CD8-positive, alpha-beta memory T cell (primary cell): ENCODE measurements around the gene C1QTNF6. TPM values are rescaled to one million over a fixed set of nuclear protein-coding genes. Genes with fewer than 3 reads are reported as not detected.
"Not testable (repeated sequence)": the region's sequence is repeated elsewhere in the genome, so short reads cannot be mapped to it uniquely, and the experiment has no call there.

Experiments
- CTCF ChIA-PET: fragments of 350-600 bp; sonication (Branson Sonifier 250); formaldehyde crosslinking; loops from one replicate; lab custom pipeline; 2021; ENCODE audit warnings: antibody characterized with exemption; lab: Charles Lee
- POLR2A ChIA-PET: fragments of 350-600 bp; sonication (Branson Sonifier 250); formaldehyde crosslinking; loops from one replicate; lab custom pipeline; 2021; ENCODE audit warnings: antibody characterized with exemption; lab: Charles Lee
- DNase-seq, 5 donors: peaks; one replicate each; pipeline versions ENCODE4 v3.0.0 to v3.0.0-alpha.2; 2020 to 2022; ENCODE audit warnings: mixed read lengths in 1 of 5
- H3K27ac ChIP-seq: one replicate; pipeline ENCODE4 v1.7.0; 2013; ENCODE audit warnings: low read depth, mild to moderate bottlenecking, low read length, moderate library complexity
- H3K27me3 ChIP-seq: 2 replicates; pipeline ENCODE4 v1.7.0; 2013; ENCODE audit warnings: low read length, mild to moderate bottlenecking; ENCODE audit not compliant: insufficient read depth, poor library complexity, severe bottlenecking
- H3K36me3 ChIP-seq: 2 replicates; pipeline ENCODE4 v1.7.0; 2013; ENCODE audit warnings: mild to moderate bottlenecking, low read length, moderate library complexity; ENCODE audit not compliant: insufficient read depth
- H3K4me1 ChIP-seq: 2 replicates; pipeline ENCODE4 v1.7.0; 2013; ENCODE audit warnings: mild to moderate bottlenecking, low read length, moderate library complexity; ENCODE audit not compliant: insufficient read depth
- H3K4me3 ChIP-seq: 2 replicates; pipeline ENCODE4 v1.7.0; 2013; ENCODE audit warnings: mild to moderate bottlenecking, low read length
- H3K9me3 ChIP-seq: 2 replicates; pipeline ENCODE4 v1.7.0; 2013; ENCODE audit warnings: mild to moderate bottlenecking, low read length
- H3K27ac Mint-ChIP-seq, 8 donors: one replicate each; pipeline ENCODE4 v1.8.0; 2020 to 2021; ENCODE audit warnings: mixed read lengths in 8 of 8, mild to moderate bottlenecking in 6 of 8, inconsistent platforms in 3 of 8, moderate library complexity in 3 of 8
- H3K27me3 Mint-ChIP-seq, 2 donors: one replicate each; pipeline ENCODE4 v1.8.0; 2020 to 2021; ENCODE audit warnings: mixed read lengths in 2 of 2, mild to moderate bottlenecking in 1 of 2, moderate library complexity in 1 of 2
- H3K36me3 Mint-ChIP-seq, 3 donors: one replicate each; pipeline ENCODE4 v1.8.0; 2020 to 2021; ENCODE audit warnings: mixed read lengths in 3 of 3, inconsistent platforms in 1 of 3, mild to moderate bottlenecking in 1 of 3
- H3K4me1 Mint-ChIP-seq, 3 donors: one replicate each; pipeline ENCODE4 v1.8.0; 2020 to 2021; ENCODE audit warnings: mixed read lengths in 3 of 3, inconsistent platforms in 1 of 3, mild to moderate bottlenecking in 1 of 3
- H3K4me3 Mint-ChIP-seq, 7 donors: one replicate each; pipeline ENCODE4 v1.8.0; 2020 to 2021; ENCODE audit warnings: mixed read lengths in 7 of 7, mild to moderate bottlenecking in 6 of 7, moderate library complexity in 4 of 7, inconsistent platforms in 2 of 7
- H3K9me3 Mint-ChIP-seq, 5 donors: one replicate each; pipeline ENCODE4 v1.8.0; 2020 to 2022; ENCODE audit warnings: mixed read lengths in 5 of 5, mild to moderate bottlenecking in 3 of 5, moderate library complexity in 2 of 5, inconsistent platforms in 1 of 5
- polyA plus RNA-seq: library from polyadenylated mRNA; unstranded; fragments of 300-500 nt; fragmentation: Illumina TruSeq; gene quantifications from one replicate; pipeline ENCODE4 v1.2.3, GENCODE V29; 2021
- total RNA-seq, 2 experiments: library from RNA; stranded (reverse); gene quantifications; one replicate each; pipeline ENCODE4 v1.2.3, GENCODE V29; 2021

The C1QTNF6 gene
- total RNA-seq (1 to 10 TPM; 3.6 to 4.3 TPM), polyA plus RNA-seq (1.8 TPM)

DNA sequence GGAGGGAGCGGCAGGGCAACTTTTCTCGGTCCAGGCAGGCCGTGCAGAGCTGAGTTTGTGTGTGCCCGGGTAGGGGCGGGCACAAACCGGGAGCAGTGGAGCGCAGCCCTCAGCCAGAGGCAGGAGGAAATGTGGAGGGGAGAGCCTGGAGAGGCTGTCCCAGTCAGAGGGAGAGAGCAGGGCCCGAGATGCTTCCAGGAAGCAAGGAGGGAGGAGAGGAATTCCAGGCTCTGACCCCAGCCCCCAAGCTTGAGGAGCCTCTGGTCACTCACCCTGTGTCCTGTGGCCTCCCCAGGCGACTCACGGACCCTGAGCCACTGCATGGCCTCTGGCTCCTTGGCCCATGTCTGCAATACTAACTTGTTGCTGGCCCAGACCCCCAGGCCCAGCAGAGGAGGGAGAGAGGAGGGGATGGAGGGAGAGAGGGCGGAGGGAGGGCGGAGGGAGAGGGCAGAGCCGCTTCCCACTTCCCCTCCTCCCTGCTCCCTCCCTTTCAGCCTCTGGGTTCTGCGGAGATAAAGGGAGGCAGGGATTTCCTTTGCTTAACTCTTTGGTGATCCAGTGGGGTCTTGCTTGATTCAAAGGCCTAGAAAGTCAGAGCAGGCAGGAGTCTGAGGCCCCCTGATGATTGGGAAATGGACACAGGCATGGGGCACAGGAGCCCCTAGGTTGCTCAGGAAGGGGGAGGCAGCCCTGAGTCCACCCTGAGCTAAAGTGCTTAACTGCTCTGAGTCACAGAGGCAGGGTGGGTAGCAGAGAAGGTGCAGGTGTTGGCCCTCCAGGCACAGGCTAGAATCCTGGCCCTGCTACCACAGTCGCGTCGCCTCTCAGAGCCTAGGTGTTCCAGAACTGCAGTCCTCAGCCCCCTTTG lies at the start of gene C1QTNF6:
Gene C1QTNF6 (minus strand): TSS at position 357 of the 871 bp plus-strand sequence. CDS start 34 bp downstream, at position 323.
- Histone ChIP-seq H3K36me3 (no peaks in the 10 kb centered on the region), H3K27me3 (no peaks in the 10 kb centered on the region), H3K4me1 (peaks cover 59% of the 10 kb centered on the region), H3K27ac (no peak within 1 kb of the TSS), H3K9me3 (no peaks in the 10 kb centered on the region), H3K4me3 (no peak within 1 kb of the TSS)
- no peaks in the 10 kb centered on the region for H3K9me3 Mint-ChIP-seq
- DNase-seq = peak in 1 of 5 donors; percentile 43
- ChIA-PET POLR2A (interaction anchor here (1.6 kb wide), 1 partner anchor 39 kb away, joined by 6 read pairs; the partner anchor contains the start of gene IL2RB), CTCF (interaction anchor here (1.8 to 3.3 kb wide), 3 partner anchors 9 to 21 kb away, joined by 9 to 26 read pairs (median 16); no protein-coding TSS in a partner anchor)
- H3K4me1 Mint-ChIP-seq = peaks cover 64 to 78% (median 72%) of the 10 kb centered on the region in 3 donors
- peak within 1 kb of the TSS; percentile 25 to 81 (median 48) for H3K4me3 Mint-ChIP-seq
- H3K27ac Mint-ChIP-seq = peak within 1 kb of the TSS; percentile 56 to 98 (median 84)
- H3K36me3 Mint-ChIP-seq = peaks cover 0 to 4% (median 3%) of the 10 kb centered on the region in 3 donors
- H3K27me3 Mint-ChIP-seq = no peaks in the 10 kb centered on the region

DNA sequence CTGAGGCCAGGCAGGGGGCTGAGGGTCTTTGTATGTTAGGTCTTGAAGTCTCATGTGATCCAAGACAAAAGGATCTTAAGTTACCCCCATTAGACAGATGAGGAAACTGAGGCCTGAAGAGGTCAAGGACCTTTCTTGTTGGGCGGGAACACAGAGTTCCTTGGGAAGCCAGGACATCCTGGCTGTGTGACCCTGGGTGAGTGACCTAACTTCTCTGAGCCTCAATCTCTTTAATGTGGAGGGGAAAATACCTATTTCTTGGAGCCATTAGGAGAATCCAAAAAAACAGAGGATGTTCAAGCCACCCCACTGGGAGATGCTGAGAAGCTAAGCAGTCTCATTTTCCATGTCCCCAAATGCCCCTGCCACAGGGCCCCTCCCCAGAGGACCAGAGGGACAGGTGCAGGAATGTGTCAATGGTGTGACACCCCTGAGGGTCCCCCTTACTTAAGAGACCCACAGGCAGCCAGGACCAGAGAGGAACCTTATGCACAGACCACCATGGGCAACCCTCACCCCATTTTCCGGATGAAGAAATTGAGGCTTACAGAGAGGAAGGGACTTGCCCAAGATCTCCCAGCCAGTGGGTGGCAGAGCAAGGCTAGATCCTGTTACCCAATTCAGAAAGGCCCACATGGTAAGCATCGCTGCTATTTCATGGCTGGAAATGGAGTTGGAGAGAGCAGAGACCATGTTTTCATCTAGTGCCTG lies 48.0 kb upstream of the C1QTNF6 start:
- Mint-ChIP-seq H3K9me3 (no peaks in the 10 kb centered on the region), H3K4me1 (peaks cover 96 to 100% (median 100%) of the 10 kb centered on the region in 3 donors), H3K27me3 (no peaks in the 10 kb centered on the region), H3K27ac (peak overlapping the region; percentile 93 to 100 (median 98)), H3K36me3 (peaks cover 15 to 91% (median 22%) of the 10 kb centered on the region in 3 donors), H3K4me3 (peak overlapping the region; percentile 73 to 98 (median 78))
- ChIA-PET POLR2A (interaction anchor here (2.6 kb wide), 1 partner anchor 24 kb away, joined by 8 read pairs; no protein-coding TSS in a partner anchor), CTCF (interaction anchor here (13.1 kb wide), 1 partner anchor 26 kb away, joined by 233 read pairs; no protein-coding TSS in a partner anchor)
- H3K4me1 ChIP-seq = peaks cover 99% of the 10 kb centered on the region
- peak overlapping the region; percentile 2 for H3K27ac ChIP-seq
- H3K27me3 ChIP-seq = no peaks in the 10 kb centered on the region
- no peak overlapping the region for H3K4me3 ChIP-seq
- H3K9me3 ChIP-seq = no peaks in the 10 kb centered on the region
- DNase-seq = no peak
- H3K36me3 ChIP-seq = peaks cover 82% of the 10 kb centered on the region

DNA sequence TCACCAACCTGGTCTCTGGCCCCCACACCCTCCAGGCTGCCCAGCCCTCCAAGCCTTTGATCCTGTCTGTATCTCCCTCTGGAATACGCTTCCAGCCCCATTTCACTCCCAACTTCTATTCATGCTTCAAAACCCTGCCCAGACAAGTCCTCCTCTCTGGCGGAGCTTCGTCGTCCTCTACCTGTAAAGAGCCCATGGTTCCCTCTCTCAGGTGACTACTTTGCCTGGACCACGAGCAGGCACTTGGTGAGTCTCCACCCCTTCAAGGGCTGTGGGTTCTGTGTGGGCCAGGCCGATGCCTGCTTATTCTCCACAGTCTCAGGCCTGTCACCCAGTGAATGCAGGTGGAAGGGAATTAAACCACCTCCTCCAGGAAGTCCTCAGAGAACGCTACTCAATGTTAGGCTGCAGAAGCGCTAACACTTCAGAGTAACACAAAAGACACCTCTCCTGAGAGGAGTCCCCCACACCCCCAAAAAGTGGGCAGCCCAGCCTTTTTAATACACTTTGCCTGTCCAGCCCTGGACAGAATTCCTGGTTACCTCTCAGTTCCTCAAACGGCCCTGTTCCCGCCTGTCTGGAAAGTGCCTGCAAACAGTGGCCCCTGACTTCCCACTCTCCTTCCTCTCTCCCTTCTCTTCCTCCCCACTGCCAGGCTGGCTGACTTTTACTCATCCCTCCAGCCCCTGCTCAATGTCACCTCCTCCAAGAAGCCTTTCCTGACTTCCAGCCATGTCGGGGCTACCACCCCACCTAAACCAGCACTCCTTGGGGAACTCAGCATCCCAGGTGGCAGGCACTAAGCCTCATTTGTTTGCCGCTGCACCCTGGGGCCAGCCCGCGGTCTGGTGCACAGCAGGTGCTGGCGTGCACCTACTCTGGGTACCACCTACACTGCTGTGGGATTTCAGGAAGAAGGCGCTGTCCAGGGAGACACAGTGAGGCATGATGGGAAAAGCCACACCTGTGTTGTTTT lies 47.0 kb upstream of the C1QTNF6 start:
- CTCF ChIA-PET = interaction anchor here (1.3 to 6.9 kb wide), 2 partner anchors 26 to 35 kb away, joined by 5 to 47 read pairs; no protein-coding TSS in a partner anchor
- H3K4me3 ChIP-seq = peak overlapping the region; percentile 29

DNA sequence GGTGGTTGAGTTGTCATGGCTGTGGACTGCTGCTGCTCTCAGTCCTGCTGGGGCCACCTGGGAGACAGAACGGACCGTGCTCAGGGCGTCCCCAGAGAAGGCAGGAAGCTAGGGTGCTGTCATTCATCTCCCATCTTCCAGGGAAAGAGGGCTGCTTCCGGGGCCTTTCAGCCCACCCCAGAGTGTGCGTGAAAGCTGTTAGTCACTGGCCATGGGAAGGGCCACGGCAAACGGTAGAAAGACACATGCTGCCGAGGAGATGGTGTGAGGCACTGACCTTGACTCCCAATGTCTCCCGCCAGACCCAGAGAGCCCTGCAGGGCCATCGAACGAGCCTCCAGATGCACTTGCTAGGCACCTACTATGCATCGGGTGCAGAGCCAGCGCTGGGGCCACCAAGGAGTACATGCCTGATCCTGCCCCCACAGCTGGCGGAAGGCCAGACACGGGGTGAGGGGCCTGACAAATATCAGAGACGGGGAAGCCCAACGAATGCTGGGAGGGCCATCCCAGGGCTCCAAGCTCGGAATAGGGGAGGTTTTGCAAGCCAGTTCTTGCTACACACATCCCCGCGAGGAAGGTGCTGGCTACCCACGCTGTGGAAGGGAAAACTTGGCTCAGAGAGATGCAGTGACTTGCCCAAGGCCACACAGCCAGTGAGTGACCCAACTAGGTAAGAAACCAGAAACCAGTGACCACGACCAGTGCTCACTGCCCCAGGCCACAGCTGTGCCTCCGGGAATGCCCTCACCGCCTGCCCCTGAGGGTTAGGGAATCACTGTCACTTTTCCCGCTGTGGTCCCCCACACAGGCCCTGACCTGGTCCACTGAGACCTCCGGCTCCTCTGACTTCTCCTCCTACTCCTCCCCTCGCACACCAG lies 45.9 kb upstream of the C1QTNF6 start:
- Mint-ChIP-seq H3K27me3 (no peaks in the 10 kb centered on the region), H3K36me3 (peaks cover 14 to 84% (median 19%) of the 10 kb centered on the region in 3 donors), H3K9me3 (no peaks in the 10 kb centered on the region), H3K4me3 (peak overlapping the region; percentile 62 to 98 (median 69)), H3K4me1 (peaks cover 96 to 100% (median 100%) of the 10 kb centered on the region in 3 donors), H3K27ac (peak overlapping the region; percentile 93 to 100 (median 96))
- ChIA-PET POLR2A (interaction anchor here (6.6 kb wide), 1 partner anchor 8 kb away, joined by 115 read pairs; the partner anchor contains the start of gene RAC2), CTCF (interaction anchor here (0.8 to 6.9 kb wide), 3 partner anchors 10 to 34 kb away, joined by 4 to 47 read pairs (median 5); partner anchors contain the start of gene RAC2)
- Histone ChIP-seq H3K36me3 (peaks cover 72% of the 10 kb centered on the region), H3K4me3 (peak overlapping the region; percentile 29), H3K27me3 (no peaks in the 10 kb centered on the region), H3K4me1 (peaks cover 98% of the 10 kb centered on the region), H3K27ac (peak overlapping the region; percentile 28), H3K9me3 (no peaks in the 10 kb centered on the region)
- DNase-seq = peak in 1 of 5 donors; percentile 21

More for the DNA sequence above, 47.0 kb upstream of the C1QTNF6 start:
- peaks cover 77% of the 10 kb centered on the region for H3K36me3 ChIP-seq
- peaks cover 96 to 100% (median 100%) of the 10 kb centered on the region in 3 donors for H3K4me1 Mint-ChIP-seq
- H3K4me1 ChIP-seq = peaks cover 98% of the 10 kb centered on the region
- H3K4me3 Mint-ChIP-seq = peak overlapping the region; percentile 57 to 98 (median 75)
- peaks cover 14 to 87% (median 18%) of the 10 kb centered on the region in 3 donors for H3K36me3 Mint-ChIP-seq
- no peak for DNase-seq
- peak overlapping the region; percentile 93 to 100 (median 98) for H3K27ac Mint-ChIP-seq
- H3K9me3 ChIP-seq = no peaks in the 10 kb centered on the region
- no peaks in the 10 kb centered on the region for H3K27me3 Mint-ChIP-seq
- no peaks in the 10 kb centered on the region for H3K27me3 ChIP-seq
- POLR2A ChIA-PET = no interaction called here
- H3K9me3 Mint-ChIP-seq = no peaks in the 10 kb centered on the region
- peak overlapping the region; percentile 28 for H3K27ac ChIP-seq

DNA sequence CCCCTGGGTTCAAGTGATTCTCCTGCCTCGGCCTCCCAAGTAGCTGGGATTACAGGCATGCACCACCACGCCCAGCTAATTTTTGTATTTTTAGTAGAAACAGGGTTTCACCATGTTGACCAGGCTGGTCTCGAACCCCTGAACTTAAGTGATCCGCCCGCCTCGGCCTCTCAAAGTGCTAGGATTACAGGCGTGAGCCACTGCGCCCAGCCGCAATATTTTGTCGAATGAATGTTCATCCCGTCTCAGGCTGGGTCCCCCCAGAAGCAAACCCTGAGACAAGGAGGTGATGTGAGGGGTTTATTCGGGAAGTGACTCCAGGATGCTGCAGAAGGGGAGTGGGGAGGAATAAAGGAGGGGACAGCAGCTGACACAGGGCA lies 45.3 kb upstream of the C1QTNF6 start:
- H3K36me3 Mint-ChIP-seq = peaks cover 14 to 84% (median 18%) of the 10 kb centered on the region in 3 donors
- ChIA-PET POLR2A (interaction anchor here (6.6 kb wide), 1 partner anchor 8 kb away, joined by 115 read pairs; the partner anchor contains the start of gene RAC2), CTCF (interaction anchor here (0.8 to 6.9 kb wide), 3 partner anchors 11 to 34 kb away, joined by 4 to 47 read pairs (median 9); partner anchors contain the start of gene RAC2)
- not testable (repeated sequence) for H3K9me3 Mint-ChIP-seq, H3K9me3 ChIP-seq, H3K27me3 Mint-ChIP-seq, DNase-seq, H3K27me3 ChIP-seq, H3K27ac ChIP-seq, H3K4me3 ChIP-seq
- H3K4me3 Mint-ChIP-seq = peak overlapping the region in 5 of 7 donors; percentile 58 to 98 (median 68)
- H3K4me1 Mint-ChIP-seq = peaks cover 96 to 100% (median 100%) of the 10 kb centered on the region in 3 donors
- H3K4me1 ChIP-seq = peaks cover 99% of the 10 kb centered on the region
- H3K27ac Mint-ChIP-seq = peak overlapping the region; percentile 79 to 100 (median 96)
- peaks cover 68% of the 10 kb centered on the region for H3K36me3 ChIP-seq
